HEK293 (cell line): ENCODE results near the gene RETREG3.
"Not testable (repeated sequence)": the region's sequence is repeated elsewhere in the genome, so short reads cannot be mapped to it uniquely, and the experiment has no call there.

ENCODE experiments used
- CTCF ChIA-PET: fragments of 350-600 bp; formaldehyde crosslinking; extraction: SDS; loops from one replicate; lab custom pipeline; 2021; ENCODE audit warnings: antibody characterized with exemption; lab: Yijun Ruan, JAX
- POLR2A ChIA-PET: fragments of 300-600 bp; formaldehyde crosslinking; extraction: SDS; loops from one replicate; lab custom pipeline; 2020; ENCODE audit warnings: antibody characterized with exemption, inconsistent platforms; lab: Yijun Ruan, JAX
- H3K27ac ChIP-seq: fragments of 200-500 bp; sonication (Bioruptor generic); 2 replicates; pipeline ENCODE4 v1.5.1; 2014; ENCODE audit warnings: low read depth, low read length, control low read depth, inconsistent platforms; ENCODE audit errors: extremely low read depth
- H3K36me3 ChIP-seq, 2 experiments: fragments of 200-500 bp in 1 of 2; sonication (Bioruptor generic) in 1 of 2; 1 replicate in 1 of 2; 2 replicates in 1 of 2; pipeline ENCODE4 v1.5.1; 2014 to 2017; ENCODE audit warnings: inconsistent platforms in 2 of 2, low read length in 2 of 2; ENCODE audit not compliant: control insufficient read depth in 2 of 2, insufficient read depth in 1 of 2
- H3K4me1 ChIP-seq: fragments of 200-500 bp; sonication (Bioruptor generic); 2 replicates; pipeline ENCODE4 v1.5.1; 2014; ENCODE audit warnings: mild to moderate bottlenecking, low read length, inconsistent platforms; ENCODE audit not compliant: control insufficient read depth, insufficient read depth
- H3K4me3 ChIP-seq: 2 replicates; pipeline ENCODE4 v1.5.1; 2011; ENCODE audit warnings: low read depth, mild to moderate bottlenecking, control low read depth, low read length, moderate library complexity
- H3K9me3 ChIP-seq: fragments of 200-500 bp; sonication (Bioruptor generic); 2 replicates; pipeline ENCODE4 v1.5.1; 2014; ENCODE audit warnings: low read depth, low read length, inconsistent platforms; ENCODE audit not compliant: control insufficient read depth, insufficient read depth
- GLIS1 ChIP-seq: fragments of 450-650 bp; formaldehyde crosslinking; IDR thresholded peaks from 2 replicates; pipeline ENCODE4 v1.5.1; 2016; ENCODE audit warnings: missing biosample characterization, missing genetic modification characterization
- PRDM1 ChIP-seq: fragments of 450-650 bp; formaldehyde crosslinking; IDR thresholded peaks from 2 replicates; pipeline ENCODE4; 2016; ENCODE audit warnings: missing biosample characterization, missing genetic modification characterization
- SP2 ChIP-seq: fragments of 450-650 bp; formaldehyde crosslinking; IDR thresholded peaks from 2 replicates; pipeline ENCODE4 v1.5.1; 2016; ENCODE audit warnings: missing biosample characterization, missing genetic modification characterization
- SP7 ChIP-seq: fragments of 450-650 bp; formaldehyde crosslinking; IDR thresholded peaks from 2 replicates; pipeline ENCODE4 v1.5.1; 2016; ENCODE audit warnings: missing biosample characterization, missing genetic modification characterization
- ZBTB17 ChIP-seq: fragments of 450-650 bp; formaldehyde crosslinking; IDR thresholded peaks from 2 replicates; pipeline ENCODE4 v1.5.1; 2016; ENCODE audit warnings: missing biosample characterization, missing genetic modification characterization
- ZBTB20 ChIP-seq: fragments of 450-650 bp; formaldehyde crosslinking; IDR thresholded peaks from 2 replicates; pipeline ENCODE4 v1.5.1; 2016; ENCODE audit warnings: missing biosample characterization, missing genetic modification characterization
- ZNF324 ChIP-seq: fragments of 450-650 bp; formaldehyde crosslinking; IDR thresholded peaks from 2 replicates; pipeline ENCODE4 v1.5.1; 2016; ENCODE audit warnings: missing biosample characterization, missing genetic modification characterization
- ZNF366 ChIP-seq: fragments of 450-650 bp; formaldehyde crosslinking; conservative IDR thresholded peaks from 2 replicates; pipeline ENCODE4 v1.5.1; 2016; ENCODE audit warnings: missing biosample characterization, missing genetic modification characterization
- ZNF433 ChIP-seq: fragments of 450-650 bp; formaldehyde crosslinking; IDR thresholded peaks from 2 replicates; pipeline ENCODE4 v1.5.1; 2016; ENCODE audit warnings: missing biosample characterization, missing genetic modification characterization, low read depth
- ZNF600 ChIP-seq: fragments of 450-650 bp; formaldehyde crosslinking; IDR thresholded peaks from 2 replicates; pipeline ENCODE4 v1.5.1; 2016; ENCODE audit warnings: missing biosample characterization, missing genetic modification characterization
- ZNF629 ChIP-seq: fragments of 450-650 bp; formaldehyde crosslinking; IDR thresholded peaks from 2 replicates; pipeline ENCODE4 v1.5.1; 2017; ENCODE audit warnings: missing biosample characterization, missing genetic modification characterization
- TF ChIP-seq, protein P1 (sequence below): fragments of 450-650 bp; formaldehyde crosslinking; IDR thresholded peaks from 2 replicates; pipeline ENCODE4 v1.5.1; 2016; ENCODE audit warnings: missing biosample characterization, missing genetic modification characterization
- TF ChIP-seq, protein P2 (sequence below): fragments of 450-650 bp; formaldehyde crosslinking; IDR thresholded peaks from 2 replicates; pipeline ENCODE4 v1.5.1; 2016; ENCODE audit warnings: missing biosample characterization, missing genetic modification characterization
- TF ChIP-seq, protein P3 (sequence below): fragments of 450-650 bp; formaldehyde crosslinking; IDR thresholded peaks from 2 replicates; pipeline ENCODE4 v1.5.1; 2017; ENCODE audit warnings: missing biosample characterization, missing genetic modification characterization
- TF ChIP-seq, protein P4 (sequence below): fragments of 450-650 bp; formaldehyde crosslinking; IDR thresholded peaks from 2 replicates; pipeline ENCODE4 v1.5.1; 2017; ENCODE audit warnings: missing biosample characterization, missing genetic modification characterization
- TF ChIP-seq, protein P5 (sequence below): fragments of 450-650 bp; formaldehyde crosslinking; IDR thresholded peaks from 2 replicates; pipeline ENCODE4 v1.5.1; 2016; ENCODE audit warnings: missing biosample characterization, missing genetic modification characterization
- TF ChIP-seq, protein P6 (sequence below): fragments of 450-650 bp; formaldehyde crosslinking; IDR thresholded peaks from 2 replicates; pipeline ENCODE4 v1.5.1; 2016; ENCODE audit warnings: missing biosample characterization, missing genetic modification characterization

RETREG3 gene

DNA sequence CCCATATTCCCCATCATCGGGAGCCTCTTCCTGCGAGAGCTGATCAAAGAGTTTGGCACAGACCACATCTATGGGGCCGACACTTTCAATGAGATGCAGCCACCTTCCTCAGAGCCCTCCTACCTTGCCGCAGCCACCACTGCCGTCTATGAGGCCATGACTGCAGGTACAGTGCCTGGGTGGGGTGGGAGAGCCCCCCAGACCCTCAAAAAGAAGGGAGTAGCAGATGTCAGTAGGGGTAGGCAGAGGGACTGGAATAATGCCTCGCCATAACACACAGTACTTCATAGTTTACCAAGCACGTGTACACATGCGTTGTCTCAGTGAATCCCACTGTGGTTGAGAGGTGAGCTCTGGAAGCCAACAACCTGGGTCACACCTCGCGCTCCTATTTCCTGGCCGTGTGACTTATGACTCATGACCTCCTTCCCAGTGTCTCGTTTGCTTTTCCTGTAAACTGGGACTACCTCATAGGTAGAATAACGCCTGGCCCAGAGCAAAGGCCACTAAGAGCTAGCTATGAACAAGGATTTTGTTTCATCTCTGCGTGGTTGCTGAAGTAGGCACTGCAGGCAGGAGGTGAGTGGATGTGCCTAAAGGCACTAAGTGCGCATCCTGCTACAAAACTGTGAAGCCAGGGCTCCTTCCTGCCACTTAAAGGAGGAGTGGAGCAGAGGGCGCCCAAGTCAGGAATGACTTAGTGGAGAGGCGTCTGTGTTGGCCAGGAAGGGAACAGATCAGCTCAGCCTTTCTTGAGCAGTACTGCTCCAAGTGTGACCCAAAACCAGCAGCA lies 67.9 kb downstream of the RETREG3 start:
- peaks cover 20 to 57% of the 10 kb centered on the region in 2 experiments; a peak in 2 of 3 replicates for H3K36me3 ChIP-seq
- peak overlapping the region; percentile 29; the same call in 1 of the 2 replicates for H3K27ac ChIP-seq
- ChIA-PET CTCF (interaction anchor here (1.1 to 1.6 kb wide), 3 partner anchors 11 to 22 kb away, joined by 3 to 5 read pairs (median 3); no protein-coding TSS in a partner anchor), POLR2A (interaction anchor here (0.6 to 1.9 kb wide), 5 partner anchors 13 to 304 kb away, joined by 3 to 12 read pairs (median 3); no protein-coding TSS in a partner anchor)
- TF ChIP-seq ZNF629 (peak; percentile 43; the same call in 1 of the 2 replicates), ZNF433 (tag by site-specific recombination) (no peak), ZBTB20 (tag by site-specific recombination) (no peak), ZNF324 (tag by site-specific recombination) (no peak), SP7 (tag by site-specific recombination) (0 out of 2 replicates have a peak, but pooled peaks have one; percentile 34), ZNF366 (peak; percentile 50; the same call in 1 of the 2 replicates), ZBTB17 (tag by site-specific recombination) (peak; percentile 44; the same call in 1 of the 2 replicates), ZNF600 (tag by site-specific recombination) (peak; percentile 75), GLIS1 (tag by site-specific recombination) (peak; percentile 25; the same call in 1 of the 2 replicates), SP2 (peak; percentile 6; the same call in 1 of the 2 replicates)
- TF ChIP-seq, protein P1, sequence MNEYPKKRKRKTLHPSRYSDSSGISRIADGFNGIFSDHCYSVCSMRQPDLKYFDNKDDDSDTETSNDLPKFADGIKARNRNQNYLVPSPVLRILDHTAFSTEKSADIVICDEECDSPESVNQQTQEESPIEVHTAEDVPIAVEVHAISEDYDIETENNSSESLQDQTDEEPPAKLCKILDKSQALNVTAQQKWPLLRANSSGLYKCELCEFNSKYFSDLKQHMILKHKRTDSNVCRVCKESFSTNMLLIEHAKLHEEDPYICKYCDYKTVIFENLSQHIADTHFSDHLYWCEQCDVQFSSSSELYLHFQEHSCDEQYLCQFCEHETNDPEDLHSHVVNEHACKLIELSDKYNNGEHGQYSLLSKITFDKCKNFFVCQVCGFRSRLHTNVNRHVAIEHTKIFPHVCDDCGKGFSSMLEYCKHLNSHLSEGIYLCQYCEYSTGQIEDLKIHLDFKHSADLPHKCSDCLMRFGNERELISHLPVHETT, result 0 out of 2 replicates have a peak, but pooled peaks have one; percentile 20
- TF ChIP-seq, protein P2, sequence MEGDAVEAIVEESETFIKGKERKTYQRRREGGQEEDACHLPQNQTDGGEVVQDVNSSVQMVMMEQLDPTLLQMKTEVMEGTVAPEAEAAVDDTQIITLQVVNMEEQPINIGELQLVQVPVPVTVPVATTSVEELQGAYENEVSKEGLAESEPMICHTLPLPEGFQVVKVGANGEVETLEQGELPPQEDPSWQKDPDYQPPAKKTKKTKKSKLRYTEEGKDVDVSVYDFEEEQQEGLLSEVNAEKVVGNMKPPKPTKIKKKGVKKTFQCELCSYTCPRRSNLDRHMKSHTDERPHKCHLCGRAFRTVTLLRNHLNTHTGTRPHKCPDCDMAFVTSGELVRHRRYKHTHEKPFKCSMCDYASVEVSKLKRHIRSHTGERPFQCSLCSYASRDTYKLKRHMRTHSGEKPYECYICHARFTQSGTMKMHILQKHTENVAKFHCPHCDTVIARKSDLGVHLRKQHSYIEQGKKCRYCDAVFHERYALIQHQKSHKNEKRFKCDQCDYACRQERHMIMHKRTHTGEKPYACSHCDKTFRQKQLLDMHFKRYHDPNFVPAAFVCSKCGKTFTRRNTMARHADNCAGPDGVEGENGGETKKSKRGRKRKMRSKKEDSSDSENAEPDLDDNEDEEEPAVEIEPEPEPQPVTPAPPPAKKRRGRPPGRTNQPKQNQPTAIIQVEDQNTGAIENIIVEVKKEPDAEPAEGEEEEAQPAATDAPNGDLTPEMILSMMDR (tag by site-specific recombination), result no peak
- TF ChIP-seq, protein P3, sequence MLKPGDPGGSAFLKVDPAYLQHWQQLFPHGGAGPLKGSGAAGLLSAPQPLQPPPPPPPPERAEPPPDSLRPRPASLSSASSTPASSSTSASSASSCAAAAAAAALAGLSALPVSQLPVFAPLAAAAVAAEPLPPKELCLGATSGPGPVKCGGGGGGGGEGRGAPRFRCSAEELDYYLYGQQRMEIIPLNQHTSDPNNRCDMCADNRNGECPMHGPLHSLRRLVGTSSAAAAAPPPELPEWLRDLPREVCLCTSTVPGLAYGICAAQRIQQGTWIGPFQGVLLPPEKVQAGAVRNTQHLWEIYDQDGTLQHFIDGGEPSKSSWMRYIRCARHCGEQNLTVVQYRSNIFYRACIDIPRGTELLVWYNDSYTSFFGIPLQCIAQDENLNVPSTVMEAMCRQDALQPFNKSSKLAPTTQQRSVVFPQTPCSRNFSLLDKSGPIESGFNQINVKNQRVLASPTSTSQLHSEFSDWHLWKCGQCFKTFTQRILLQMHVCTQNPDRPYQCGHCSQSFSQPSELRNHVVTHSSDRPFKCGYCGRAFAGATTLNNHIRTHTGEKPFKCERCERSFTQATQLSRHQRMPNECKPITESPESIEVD (tag by site-specific recombination), result no peak
- TF ChIP-seq, protein P4, sequence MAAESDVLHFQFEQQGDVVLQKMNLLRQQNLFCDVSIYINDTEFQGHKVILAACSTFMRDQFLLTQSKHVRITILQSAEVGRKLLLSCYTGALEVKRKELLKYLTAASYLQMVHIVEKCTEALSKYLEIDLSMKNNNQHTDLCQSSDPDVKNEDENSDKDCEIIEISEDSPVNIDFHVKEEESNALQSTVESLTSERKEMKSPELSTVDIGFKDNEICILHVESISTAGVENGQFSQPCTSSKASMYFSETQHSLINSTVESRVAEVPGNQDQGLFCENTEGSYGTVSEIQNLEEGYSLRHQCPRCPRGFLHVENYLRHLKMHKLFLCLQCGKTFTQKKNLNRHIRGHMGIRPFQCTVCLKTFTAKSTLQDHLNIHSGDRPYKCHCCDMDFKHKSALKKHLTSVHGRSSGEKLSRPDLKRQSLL (tag by site-specific recombination), result no peak
- TF ChIP-seq, protein P5, sequence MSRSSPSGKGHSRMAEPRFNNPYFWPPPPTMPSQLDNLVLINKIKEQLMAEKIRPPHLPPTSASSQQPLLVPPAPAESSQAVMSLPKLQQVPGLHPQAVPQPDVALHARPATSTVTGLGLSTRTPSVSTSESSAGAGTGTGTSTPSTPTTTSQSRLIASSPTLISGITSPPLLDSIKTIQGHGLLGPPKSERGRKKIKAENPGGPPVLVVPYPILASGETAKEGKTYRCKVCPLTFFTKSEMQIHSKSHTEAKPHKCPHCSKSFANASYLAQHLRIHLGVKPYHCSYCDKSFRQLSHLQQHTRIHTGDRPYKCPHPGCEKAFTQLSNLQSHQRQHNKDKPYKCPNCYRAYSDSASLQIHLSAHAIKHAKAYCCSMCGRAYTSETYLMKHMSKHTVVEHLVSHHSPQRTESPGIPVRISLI (tag by site-specific recombination), result 0 out of 2 replicates have a peak, but pooled peaks have one; percentile 32
- no peak overlapping the region for H3K4me3 ChIP-seq
- peaks cover 3% of the 10 kb centered on the region; the same call in 1 of the 2 replicates for H3K4me1 ChIP-seq
- H3K9me3 ChIP-seq, result no peaks in the 10 kb centered on the region

DNA sequence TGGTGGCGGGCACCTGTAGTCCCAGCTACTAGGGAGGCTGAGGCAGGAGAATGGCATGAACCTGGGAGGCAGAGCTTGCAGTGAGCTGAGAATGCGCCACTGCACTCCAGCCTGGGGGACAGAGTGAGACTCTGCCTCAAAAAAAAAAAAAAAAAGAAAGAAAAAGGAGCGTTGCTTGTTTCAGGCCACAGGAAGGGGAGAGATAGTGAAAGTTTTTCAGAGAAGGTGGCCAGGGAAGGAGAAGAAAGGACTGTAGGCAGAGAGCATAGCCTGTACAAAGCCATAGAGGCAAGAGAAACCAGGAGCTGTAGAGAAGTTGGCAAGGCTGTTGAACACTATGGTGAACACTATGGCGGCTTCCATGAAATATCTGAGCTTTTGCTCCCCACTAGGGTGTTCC lies 68.6 kb downstream of the RETREG3 start:
- H3K4me3 ChIP-seq, H3K27ac ChIP-seq, H3K4me1 ChIP-seq, H3K9me3 ChIP-seq: not testable (repeated sequence)
- H3K36me3 ChIP-seq, result peaks cover 20 to 57% of the 10 kb centered on the region in 2 experiments; a peak in 2 of 3 replicates
- TF ChIP-seq, protein P6, sequence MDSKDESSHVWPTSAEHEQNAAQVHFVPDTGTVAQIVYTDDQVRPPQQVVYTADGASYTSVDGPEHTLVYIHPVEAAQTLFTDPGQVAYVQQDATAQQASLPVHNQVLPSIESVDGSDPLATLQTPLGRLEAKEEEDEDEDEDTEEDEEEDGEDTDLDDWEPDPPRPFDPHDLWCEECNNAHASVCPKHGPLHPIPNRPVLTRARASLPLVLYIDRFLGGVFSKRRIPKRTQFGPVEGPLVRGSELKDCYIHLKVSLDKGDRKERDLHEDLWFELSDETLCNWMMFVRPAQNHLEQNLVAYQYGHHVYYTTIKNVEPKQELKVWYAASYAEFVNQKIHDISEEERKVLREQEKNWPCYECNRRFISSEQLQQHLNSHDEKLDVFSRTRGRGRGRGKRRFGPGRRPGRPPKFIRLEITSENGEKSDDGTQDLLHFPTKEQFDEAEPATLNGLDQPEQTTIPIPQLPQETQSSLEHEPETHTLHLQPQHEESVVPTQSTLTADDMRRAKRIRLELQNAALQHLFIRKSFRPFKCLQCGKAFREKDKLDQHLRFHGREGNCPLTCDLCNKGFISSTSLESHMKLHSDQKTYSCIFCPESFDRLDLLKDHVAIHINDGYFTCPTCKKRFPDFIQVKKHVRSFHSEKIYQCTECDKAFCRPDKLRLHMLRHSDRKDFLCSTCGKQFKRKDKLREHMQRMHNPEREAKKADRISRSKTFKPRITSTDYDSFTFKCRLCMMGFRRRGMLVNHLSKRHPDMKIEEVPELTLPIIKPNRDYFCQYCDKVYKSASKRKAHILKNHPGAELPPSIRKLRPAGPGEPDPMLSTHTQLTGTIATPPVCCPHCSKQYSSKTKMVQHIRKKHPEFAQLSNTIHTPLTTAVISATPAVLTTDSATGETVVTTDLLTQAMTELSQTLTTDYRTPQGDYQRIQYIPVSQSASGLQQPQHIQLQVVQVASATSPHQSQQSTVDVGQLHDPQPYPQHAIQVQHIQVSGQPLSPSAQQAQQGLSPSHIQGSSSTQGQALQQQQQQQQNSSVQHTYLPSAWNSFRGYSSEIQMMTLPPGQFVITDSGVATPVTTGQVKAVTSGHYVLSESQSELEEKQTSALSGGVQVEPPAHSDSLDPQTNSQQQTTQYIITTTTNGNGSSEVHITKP (tag by site-specific recombination), result peak; percentile 50
- TF ChIP-seq PRDM1 (tag by site-specific recombination), result peak; percentile 92
- ChIA-PET CTCF (interaction anchor here (1.1 to 1.6 kb wide), 2 partner anchors 10 to 20 kb away, joined by 3 to 5 read pairs; no protein-coding TSS in a partner anchor), POLR2A (interaction anchor here (0.5 to 1.9 kb wide), 6 partner anchors 11 to 49 kb away, joined by 3 to 12 read pairs (median 3); partner anchors contain the start of gene MLX)
